HepG2 (cell line): ENCODE results near the gene GRAP.
"Not testable (repeated sequence)": the region's sequence is repeated elsewhere in the genome, so short reads cannot be mapped to it uniquely, and the experiment has no call there.

Experiments
- EZH2 ChIP-seq: conservative IDR thresholded peaks from 2 replicates; pipeline ENCODE4 v1.6.1; 2012; ENCODE audit warnings: mild to moderate bottlenecking, low read depth, low read length, moderate library complexity
- MAZ ChIP-seq, 2 experiments: sonication (generic) in 1 of 2; formaldehyde crosslinking in 1 of 2; IDR thresholded peaks; 2 replicates each; pipeline versions ENCODE4 v1.5.0 to v1.6.1; 2012 to 2020; ENCODE audit warnings: low read depth in 2 of 2, mild to moderate bottlenecking in 2 of 2, borderline replicate concordance in 1 of 2, improper control_type of control experiment in 1 of 2, low read length in 1 of 2, missing genetic modification reagents in 1 of 2, moderate library complexity in 1 of 2
- PCBP1 ChIP-seq: fragments of 200-400 bp; formaldehyde crosslinking; IDR thresholded peaks from 2 replicates; pipeline ENCODE4 v1.6.1; 2017; ENCODE audit warnings: mild to moderate bottlenecking, low read depth, low read length, borderline replicate concordance
- TF ChIP-seq, protein P1 (sequence below): sonication (generic); formaldehyde crosslinking; IDR thresholded peaks from 2 replicates; pipeline ENCODE4 v1.4.0; 2020; ENCODE audit warnings: missing genetic modification reagents, mild to moderate bottlenecking, borderline replicate concordance
- TF ChIP-seq, protein P2 (sequence below): sonication (generic); formaldehyde crosslinking; IDR thresholded peaks from 2 replicates; pipeline ENCODE4 v1.9.0; 2021; ENCODE audit warnings: missing genetic modification reagents, borderline replicate concordance

- TF ChIP-seq EZH2; PCBP1; MAZ (IDR thresholded peaks at IDR 0.05; ENCODE audit: borderline replicate concordance, low read depth, low read length); MAZ (CRISPR knock-in tag; IDR thresholded peaks at IDR 0.05; ENCODE audit: low read depth): not testable (repeated sequence)
- TF ChIP-seq, protein P1, sequence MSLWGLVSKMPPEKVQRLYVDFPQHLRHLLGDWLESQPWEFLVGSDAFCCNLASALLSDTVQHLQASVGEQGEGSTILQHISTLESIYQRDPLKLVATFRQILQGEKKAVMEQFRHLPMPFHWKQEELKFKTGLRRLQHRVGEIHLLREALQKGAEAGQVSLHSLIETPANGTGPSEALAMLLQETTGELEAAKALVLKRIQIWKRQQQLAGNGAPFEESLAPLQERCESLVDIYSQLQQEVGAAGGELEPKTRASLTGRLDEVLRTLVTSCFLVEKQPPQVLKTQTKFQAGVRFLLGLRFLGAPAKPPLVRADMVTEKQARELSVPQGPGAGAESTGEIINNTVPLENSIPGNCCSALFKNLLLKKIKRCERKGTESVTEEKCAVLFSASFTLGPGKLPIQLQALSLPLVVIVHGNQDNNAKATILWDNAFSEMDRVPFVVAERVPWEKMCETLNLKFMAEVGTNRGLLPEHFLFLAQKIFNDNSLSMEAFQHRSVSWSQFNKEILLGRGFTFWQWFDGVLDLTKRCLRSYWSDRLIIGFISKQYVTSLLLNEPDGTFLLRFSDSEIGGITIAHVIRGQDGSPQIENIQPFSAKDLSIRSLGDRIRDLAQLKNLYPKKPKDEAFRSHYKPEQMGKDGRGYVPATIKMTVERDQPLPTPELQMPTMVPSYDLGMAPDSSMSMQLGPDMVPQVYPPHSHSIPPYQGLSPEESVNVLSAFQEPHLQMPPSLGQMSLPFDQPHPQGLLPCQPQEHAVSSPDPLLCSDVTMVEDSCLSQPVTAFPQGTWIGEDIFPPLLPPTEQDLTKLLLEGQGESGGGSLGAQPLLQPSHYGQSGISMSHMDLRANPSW: not testable (repeated sequence)
- TF ChIP-seq, protein P2, sequence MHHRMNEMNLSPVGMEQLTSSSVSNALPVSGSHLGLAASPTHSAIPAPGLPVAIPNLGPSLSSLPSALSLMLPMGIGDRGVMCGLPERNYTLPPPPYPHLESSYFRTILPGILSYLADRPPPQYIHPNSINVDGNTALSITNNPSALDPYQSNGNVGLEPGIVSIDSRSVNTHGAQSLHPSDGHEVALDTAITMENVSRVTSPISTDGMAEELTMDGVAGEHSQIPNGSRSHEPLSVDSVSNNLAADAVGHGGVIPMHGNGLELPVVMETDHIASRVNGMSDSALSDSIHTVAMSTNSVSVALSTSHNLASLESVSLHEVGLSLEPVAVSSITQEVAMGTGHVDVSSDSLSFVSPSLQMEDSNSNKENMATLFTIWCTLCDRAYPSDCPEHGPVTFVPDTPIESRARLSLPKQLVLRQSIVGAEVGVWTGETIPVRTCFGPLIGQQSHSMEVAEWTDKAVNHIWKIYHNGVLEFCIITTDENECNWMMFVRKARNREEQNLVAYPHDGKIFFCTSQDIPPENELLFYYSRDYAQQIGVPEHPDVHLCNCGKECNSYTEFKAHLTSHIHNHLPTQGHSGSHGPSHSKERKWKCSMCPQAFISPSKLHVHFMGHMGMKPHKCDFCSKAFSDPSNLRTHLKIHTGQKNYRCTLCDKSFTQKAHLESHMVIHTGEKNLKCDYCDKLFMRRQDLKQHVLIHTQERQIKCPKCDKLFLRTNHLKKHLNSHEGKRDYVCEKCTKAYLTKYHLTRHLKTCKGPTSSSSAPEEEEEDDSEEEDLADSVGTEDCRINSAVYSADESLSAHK: not testable (repeated sequence)
These were observed 10.6 kb downstream of the GRAP start for GRCh38 chr17:19036186-19036585.
